K562 (cell line): Measurements from ENCODE around the gene NFE2. TPM values are rescaled to one million over a fixed set of nuclear protein-coding genes. Genes with fewer than 3 reads are reported as not detected.

Experiments used
- ARID1B ChIP-seq: fragments of 450-650 bp; IDR thresholded peaks from 2 replicates; pipeline ENCODE4 v1.6.1; 2016; ENCODE audit warnings: antibody characterized with exemption, mild to moderate bottlenecking, inconsistent platforms
- CEBPZ ChIP-seq: fragments of 150-350 bp; IDR thresholded peaks from 2 replicates; pipeline ENCODE4 v1.6.1; 2014; ENCODE audit warnings: low read depth, mild to moderate bottlenecking, low read length, borderline replicate concordance
- DEAF1 ChIP-seq: fragments of 450-650 bp; formaldehyde crosslinking; IDR thresholded peaks from 2 replicates; pipeline ENCODE4 v1.4.0; 2020; ENCODE audit warnings: mild to moderate bottlenecking, moderate library complexity
- HDAC6 ChIP-seq: IDR thresholded peaks from 2 replicates; pipeline ENCODE4 v1.6.1; 2012; ENCODE audit warnings: low read depth, mild to moderate bottlenecking, control low read depth, inconsistent platforms, low read length, moderate library complexity
- HMBOX1 ChIP-seq: sonication (generic); IDR thresholded peaks from 2 replicates; pipeline ENCODE4 v1.6.1; 2016
- KLF1 ChIP-seq: fragments of 450-650 bp; IDR thresholded peaks from 2 replicates; pipeline ENCODE4 v1.6.1; 2016; ENCODE audit warnings: missing genetic modification characterization, missing compliant biosample characterization
- MTA1 ChIP-seq: fragments of 450-650 bp; IDR thresholded peaks from 2 replicates; pipeline ENCODE4 v1.6.1; 2017; ENCODE audit warnings: borderline replicate concordance
- MYNN ChIP-seq, 2 experiments: sonication (generic); formaldehyde crosslinking in 1 of 2; IDR thresholded peaks; 2 replicates each; pipeline versions ENCODE4 v1.5.0 to v1.6.1; 2016 to 2020; ENCODE audit warnings: antibody characterized with exemption in 1 of 2, missing genetic modification reagents in 1 of 2
- NFIC ChIP-seq: fragments of 450-650 bp; IDR thresholded peaks from 2 replicates; pipeline ENCODE4 v1.6.1; 2017; ENCODE audit warnings: mild to moderate bottlenecking, inconsistent platforms
- POLR2A ChIP-seq: fragments of 450-650 bp; conservative IDR thresholded peaks from 2 replicates; pipeline ENCODE4 v1.6.1; 2016
- TFAP4 ChIP-seq: sonication (generic); formaldehyde crosslinking; IDR thresholded peaks from 2 replicates; pipeline ENCODE4 v1.8.0; 2022; ENCODE audit warnings: missing genetic modification reagents, mild to moderate bottlenecking, moderate library complexity, borderline replicate concordance
- THRB ChIP-seq: fragments of 450-650 bp; formaldehyde crosslinking; conservative IDR thresholded peaks from 2 replicates; pipeline ENCODE4 v1.4.0; 2022; ENCODE audit warnings: mild to moderate bottlenecking, missing genetic modification characterization
- TRIM28 ChIP-seq: fragments of 450-650 bp; IDR thresholded peaks from 2 replicates; pipeline ENCODE4 v1.6.1; 2017
- USF1 ChIP-seq: sonication (generic); formaldehyde crosslinking; IDR thresholded peaks from 2 replicates; pipeline ENCODE4 v1.9.0; 2022; ENCODE audit warnings: mild to moderate bottlenecking, missing genetic modification reagents
- ZBTB17 ChIP-seq: fragments of 450-650 bp; formaldehyde crosslinking; IDR thresholded peaks from 2 replicates; pipeline ENCODE4 v1.4.0; 2020; ENCODE audit warnings: mild to moderate bottlenecking
- ZNF699 ChIP-seq: fragments of 250-450 bp; sonication (Bioruptor Pico); IDR thresholded peaks from 2 replicates; pipeline ENCODE4 v1.8.0; 2021; ENCODE audit warnings: mild to moderate bottlenecking, moderate library complexity; ENCODE audit not compliant: insufficient replicate concordance
- polyA plus RNA-seq, 8 experiments: library from polyadenylated mRNA; depleted of rRNA in 4 of 8; stranded (reverse) in 5 of 8; unstranded in 3 of 8; fragments of >200 nt; fragmentation: Nextera tagmentation in 2 of 8; fragmentation: Illumina TruSeq in 1 of 8; extraction: Ambion mirVana in 2 of 8; extraction: Trizol in 1 of 8; gene quantifications; 2 replicates each; pipeline versions ENCODE4 v1.2.1 to v1.2.3, GENCODE V29; 2011 to 2014; ENCODE audit warnings: inconsistent platforms in 1 of 8, missing spikeins in 1 of 8
- total RNA-seq, 7 experiments: library from RNA; depleted of rRNA in 6 of 7; stranded (reverse); fragments of >200 nt in 6 of 7; fragmentation: Illumina TruSeq in 2 of 7; extraction: Trizol in 2 of 7; gene quantifications; 2 replicates each; pipeline versions ENCODE4 v1.2.1 to v1.2.3, GENCODE V29; 2011 to 2021; ENCODE audit warnings: low replicate concordance in 1 of 7
- TF ChIP-seq, protein P1 (sequence below): sonication (generic); formaldehyde crosslinking; IDR thresholded peaks from 2 replicates; pipeline ENCODE4 v1.8.0; 2022; ENCODE audit warnings: missing genetic modification reagents, mild to moderate bottlenecking, borderline replicate concordance

NFE2 gene
- total and polyA plus RNA-seq, 9 of the 15 experiments (the other 6 are each of a cell fraction or from before 2014, with no cell fraction given): 12.3 to 282 (median 208) TPM

GRCh38 chr12:54262403-54262925 lies 38.4 kb downstream of the NFE2 start (continued):
- TF ChIP-seq TRIM28 (no peak), NFIC (peak; percentile 82), ARID1B (peak; percentile 54), KLF1 (tag) (no peak), MTA1 (no peak), DEAF1 (no peak), THRB (no peak), MYNN (IDR thresholded peaks at IDR 0.05) (peak; percentile 55; the same call in 1 of the 2 replicates), MYNN (CRISPR knock-in tag; IDR thresholded peaks at IDR 0.05) (no peak), ZNF699 (no peak), USF1 (CRISPR knock-in tag) (no peak), HDAC6 (no peak), HMBOX1 (peak; percentile 67), ZBTB17 (CRISPR knock-in tag) (0 out of 2 replicates have a peak, but pooled peaks have one; percentile 6), TFAP4 (CRISPR knock-in tag) (no peak), POLR2A (no peak), CEBPZ (no peak)
- TF ChIP-seq, protein P1, sequence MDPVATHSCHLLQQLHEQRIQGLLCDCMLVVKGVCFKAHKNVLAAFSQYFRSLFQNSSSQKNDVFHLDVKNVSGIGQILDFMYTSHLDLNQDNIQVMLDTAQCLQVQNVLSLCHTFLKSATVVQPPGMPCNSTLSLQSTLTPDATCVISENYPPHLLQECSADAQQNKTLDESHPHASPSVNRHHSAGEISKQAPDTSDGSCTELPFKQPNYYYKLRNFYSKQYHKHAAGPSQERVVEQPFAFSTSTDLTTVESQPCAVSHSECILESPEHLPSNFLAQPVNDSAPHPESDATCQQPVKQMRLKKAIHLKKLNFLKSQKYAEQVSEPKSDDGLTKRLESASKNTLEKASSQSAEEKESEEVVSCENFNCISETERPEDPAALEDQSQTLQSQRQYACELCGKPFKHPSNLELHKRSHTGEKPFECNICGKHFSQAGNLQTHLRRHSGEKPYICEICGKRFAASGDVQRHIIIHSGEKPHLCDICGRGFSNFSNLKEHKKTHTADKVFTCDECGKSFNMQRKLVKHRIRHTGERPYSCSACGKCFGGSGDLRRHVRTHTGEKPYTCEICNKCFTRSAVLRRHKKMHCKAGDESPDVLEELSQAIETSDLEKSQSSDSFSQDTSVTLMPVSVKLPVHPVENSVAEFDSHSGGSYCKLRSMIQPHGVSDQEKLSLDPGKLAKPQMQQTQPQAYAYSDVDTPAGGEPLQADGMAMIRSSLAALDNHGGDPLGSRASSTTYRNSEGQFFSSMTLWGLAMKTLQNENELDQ (CRISPR knock-in tag): no peak
